BLaER1 (cell line): Measurements from ENCODE around the gene UNKL.
A peak's percentile ranks its signal among the peaks of the same experiment; 100 is the strongest.

Experiments used
- H3K27ac ChIP-seq: shearing (Covaris generic); formaldehyde crosslinking; 2 replicates; pipeline ENCODE4 v1.8.1; 2022
- H3K27me3 ChIP-seq: shearing (Covaris generic); formaldehyde crosslinking; 2 replicates; pipeline ENCODE4 v1.8.1; 2022
- H3K36me3 ChIP-seq: shearing (Covaris generic); formaldehyde crosslinking; 2 replicates; pipeline ENCODE4 v1.8.1; 2022
- H3K4me1 ChIP-seq: shearing (Covaris generic); formaldehyde crosslinking; 2 replicates; pipeline ENCODE4 v1.8.1; 2022
- H3K4me2 ChIP-seq: shearing (Covaris generic); formaldehyde crosslinking; 2 replicates; pipeline ENCODE4 v1.8.1; 2022
- H3K4me3 ChIP-seq: shearing (Covaris generic); formaldehyde crosslinking; 2 replicates; pipeline ENCODE4 v1.8.1; 2022
- H3K9ac ChIP-seq: shearing (Covaris generic); formaldehyde crosslinking; 2 replicates; pipeline ENCODE4 v1.8.1; 2022
- H3K9me3 ChIP-seq: shearing (Covaris generic); formaldehyde crosslinking; 2 replicates; pipeline ENCODE4 v1.8.1; 2022
- H4K20me1 ChIP-seq: shearing (Covaris generic); formaldehyde crosslinking; 2 replicates; pipeline ENCODE4 v1.8.1; 2022
- Cebpa-rat ChIP-seq: shearing (Covaris generic); IDR thresholded peaks from 2 replicates; pipeline ENCODE4 v1.8.1; 2022

Gene UNKL

GRCh38 chr16:1324286-1324826 lies 90.1 kb downstream of the UNKL start:
- TF ChIP-seq Cebpa-rat: no peak
- Histone ChIP-seq H3K4me1 (peaks cover 61% of the 10 kb centered on the region), H3K27me3 (no peaks in the 10 kb centered on the region), H3K9ac (no peak overlapping the region), H4K20me1 (peaks cover 90% of the 10 kb centered on the region), H3K4me3 (no peak overlapping the region), H3K9me3 (no peaks in the 10 kb centered on the region), H3K4me2 (no peak overlapping the region), H3K27ac (0 out of 2 replicates have a peak overlapping the region, but pooled peaks have one; percentile 32), H3K36me3 (peaks cover 76% of the 10 kb centered on the region)

GRCh38 chr16:1323296-1324239 lies 90.9 kb downstream of the UNKL start:
- peak overlapping the region; percentile 36 for H3K4me2 ChIP-seq
- H3K4me3 ChIP-seq: no peak overlapping the region
- H3K27me3 ChIP-seq: no peaks in the 10 kb centered on the region
- H3K27ac ChIP-seq: 0 out of 2 replicates have a peak overlapping the region, but pooled peaks have one; percentile 32
- peak overlapping the region; percentile 16; the same call in 1 of the 2 replicates for H3K9ac ChIP-seq
- peaks cover 84% of the 10 kb centered on the region for H3K36me3 ChIP-seq
- TF ChIP-seq Cebpa-rat: no peak
- H3K9me3 ChIP-seq: no peaks in the 10 kb centered on the region
- peaks cover 61% of the 10 kb centered on the region for H3K4me1 ChIP-seq
- peaks cover 97% of the 10 kb centered on the region for H4K20me1 ChIP-seq

- H3K36me3 ChIP-seq: peaks cover 94% of the 10 kb centered on the region
- no peak for TF ChIP-seq Cebpa-rat
Observed at GRCh38 chr16:1322407-1322806, 92.1 kb downstream of the UNKL start.

DNA sequence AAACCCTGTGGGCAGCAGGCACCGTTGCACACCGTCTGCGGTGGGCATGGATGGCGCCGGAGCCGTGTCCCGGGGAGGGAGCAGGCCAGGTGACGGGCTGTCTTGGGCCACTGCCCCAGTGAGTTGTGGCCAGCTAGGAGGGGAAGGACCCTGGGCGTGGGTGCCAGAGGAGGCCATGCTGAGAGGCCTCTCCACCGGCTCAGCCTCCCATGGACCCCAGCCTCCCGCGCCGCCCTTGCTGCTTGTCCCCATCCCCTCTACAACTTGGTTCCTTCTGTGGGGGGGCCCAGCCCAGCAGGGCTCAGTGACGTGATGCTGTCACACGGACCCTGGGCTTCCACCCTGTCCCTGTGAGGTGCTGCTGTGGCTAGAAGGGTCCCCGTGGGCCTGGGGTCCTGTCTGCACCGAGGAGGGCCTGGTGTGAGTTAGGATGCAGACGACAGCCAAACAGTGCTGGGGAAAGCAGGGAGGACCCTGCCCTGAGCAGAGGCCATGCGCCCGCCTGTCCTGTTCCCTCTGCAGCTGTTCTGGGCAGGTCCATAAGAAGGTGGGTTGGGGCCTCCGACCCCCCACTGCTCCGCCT lies 93.8 kb downstream of the UNKL start:
- H3K9me3 ChIP-seq: no peaks in the 10 kb centered on the region
- no peaks in the 10 kb centered on the region for H3K27me3 ChIP-seq
- peaks cover 100% of the 10 kb centered on the region for H3K36me3 ChIP-seq
- peaks cover 100% of the 10 kb centered on the region for H4K20me1 ChIP-seq
- H3K4me1 ChIP-seq: peaks cover 44% of the 10 kb centered on the region
- H3K4me2 ChIP-seq: no peak overlapping the region
- H3K9ac ChIP-seq: no peak overlapping the region
- no peak overlapping the region for H3K27ac ChIP-seq
- no peak overlapping the region for H3K4me3 ChIP-seq
- no peak for TF ChIP-seq Cebpa-rat

More at GRCh38 chr16:1322407-1322806, 92.1 kb downstream of the UNKL start:
- H3K4me1 ChIP-seq: peaks cover 60% of the 10 kb centered on the region
- no peak overlapping the region for H3K4me3 ChIP-seq
- H3K27ac ChIP-seq: no peak overlapping the region
- H3K9me3 ChIP-seq: no peaks in the 10 kb centered on the region
- H4K20me1 ChIP-seq: peaks cover 100% of the 10 kb centered on the region
- no peak overlapping the region for H3K9ac ChIP-seq
- no peak overlapping the region for H3K4me2 ChIP-seq
- no peaks in the 10 kb centered on the region for H3K27me3 ChIP-seq

GRCh38 chr16:1320097-1320496 lies 94.4 kb downstream of the UNKL start:
- Histone ChIP-seq H4K20me1 (peaks cover 100% of the 10 kb centered on the region), H3K4me2 (no peak overlapping the region), H3K27me3 (no peaks in the 10 kb centered on the region), H3K9me3 (no peaks in the 10 kb centered on the region), H3K27ac (no peak overlapping the region), H3K9ac (no peak overlapping the region), H3K4me1 (peaks cover 37% of the 10 kb centered on the region), H3K36me3 (peaks cover 100% of the 10 kb centered on the region), H3K4me3 (no peak overlapping the region)
- TF ChIP-seq Cebpa-rat: no peak

- H3K4me1 ChIP-seq: peaks cover 29% of the 10 kb centered on the region
- no peaks in the 10 kb centered on the region for H3K27me3 ChIP-seq
- H3K4me3 ChIP-seq: no peak overlapping the region
- H3K9me3 ChIP-seq: no peaks in the 10 kb centered on the region
- H4K20me1 ChIP-seq: peaks cover 100% of the 10 kb centered on the region
- no peak overlapping the region for H3K27ac ChIP-seq
- H3K36me3 ChIP-seq: peaks cover 100% of the 10 kb centered on the region
- TF ChIP-seq Cebpa-rat: no peak
- no peak overlapping the region for H3K4me2 ChIP-seq
- no peak overlapping the region for H3K9ac ChIP-seq
Observed at GRCh38 chr16:1319041-1319440, 95.5 kb downstream of the UNKL start.

DNA sequence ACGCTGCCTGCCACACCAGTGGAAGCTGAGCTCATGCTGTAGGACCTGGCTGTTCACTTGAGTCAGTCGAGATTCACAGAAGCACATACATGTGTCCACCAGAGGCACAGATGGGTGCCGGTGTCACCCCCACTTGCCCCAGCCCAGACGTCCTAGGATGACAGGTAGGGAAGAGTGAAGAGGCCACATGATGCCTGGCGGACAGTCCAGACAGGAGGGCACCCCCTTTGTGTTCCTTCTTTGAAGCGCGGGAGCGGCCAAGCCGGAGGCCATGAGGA lies 96.3 kb downstream of the UNKL start:
- Histone ChIP-seq H3K4me1 (peaks cover 25% of the 10 kb centered on the region), H3K4me2 (no peak overlapping the region), H4K20me1 (peaks cover 100% of the 10 kb centered on the region), H3K27ac (no peak overlapping the region), H3K9me3 (no peaks in the 10 kb centered on the region), H3K36me3 (peaks cover 100% of the 10 kb centered on the region), H3K27me3 (no peaks in the 10 kb centered on the region), H3K4me3 (no peak overlapping the region), H3K9ac (no peak overlapping the region)
- no peak for TF ChIP-seq Cebpa-rat

GRCh38 chr16:1317479-1318267 lies 96.8 kb downstream of the UNKL start:
- peaks cover 100% of the 10 kb centered on the region for H4K20me1 ChIP-seq

DNA sequence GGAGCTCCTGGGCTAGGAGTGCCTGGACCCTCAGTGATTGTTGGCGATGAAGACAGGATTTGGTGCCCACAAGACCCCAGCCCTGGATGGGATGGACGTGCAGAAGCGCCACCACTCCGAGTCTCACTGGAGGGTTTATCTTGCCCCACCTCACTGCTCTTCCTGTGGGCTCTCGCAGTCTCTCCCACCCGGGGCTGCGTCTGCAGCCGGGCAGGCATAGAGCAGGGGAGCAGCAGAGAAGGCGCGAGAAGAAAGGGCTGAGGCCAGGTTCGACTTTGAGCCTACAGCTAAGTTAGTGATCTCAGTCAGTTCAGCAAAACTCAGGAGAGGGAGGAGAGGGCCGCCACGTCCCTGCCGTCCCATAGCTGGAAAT lies 98.5 kb downstream of the UNKL start:
- Histone ChIP-seq H3K36me3 (peaks cover 100% of the 10 kb centered on the region), H3K27me3 (no peaks in the 10 kb centered on the region), H3K9ac (no peak overlapping the region), H4K20me1 (peaks cover 100% of the 10 kb centered on the region), H3K4me1 (peaks cover 28% of the 10 kb centered on the region), H3K27ac (no peak overlapping the region), H3K4me3 (no peak overlapping the region), H3K4me2 (no peak overlapping the region), H3K9me3 (no peaks in the 10 kb centered on the region)
- no peak for TF ChIP-seq Cebpa-rat

More at GRCh38 chr16:1317479-1318267, 96.8 kb downstream of the UNKL start:
- Histone ChIP-seq H3K4me2 (no peak overlapping the region), H3K36me3 (peaks cover 100% of the 10 kb centered on the region), H3K9me3 (no peaks in the 10 kb centered on the region), H3K27me3 (no peaks in the 10 kb centered on the region), H3K9ac (no peak overlapping the region), H3K4me3 (no peak overlapping the region), H3K27ac (no peak overlapping the region), H3K4me1 (peaks cover 24% of the 10 kb centered on the region)
- no peak for TF ChIP-seq Cebpa-rat
